K562 (cell line): ENCODE data around the gene RAB5B. TPM values are rescaled to one million over a fixed set of nuclear protein-coding genes. Genes with fewer than 3 reads are reported as not detected.

Experiments used
- HDAC1 ChIP-seq, 2 experiments: fragments of 450-650 bp; IDR thresholded peaks; 2 replicates each; pipeline ENCODE4 v1.6.1; 2016 to 2017; ENCODE audit warnings: inconsistent platforms in 1 of 2, mild to moderate bottlenecking in 1 of 2, moderate library complexity in 1 of 2
- MAX ChIP-seq: sonication (generic); formaldehyde crosslinking; IDR thresholded peaks from 2 replicates; pipeline ENCODE4 v1.9.0; 2022; ENCODE audit warnings: mild to moderate bottlenecking, missing genetic modification reagents
- MTA1 ChIP-seq: fragments of 450-650 bp; IDR thresholded peaks from 2 replicates; pipeline ENCODE4 v1.6.1; 2017; ENCODE audit warnings: borderline replicate concordance
- MXD1 ChIP-seq: fragments of 250-450 bp; sonication (Bioruptor Pico); IDR thresholded peaks from 2 replicates; pipeline ENCODE4 v1.8.0; 2021; ENCODE audit warnings: borderline replicate concordance, mild to moderate bottlenecking, moderate library complexity; ENCODE audit not compliant: poor library complexity, severe bottlenecking
- NCOA2 ChIP-seq, 2 experiments: fragments of 450-650 bp; IDR thresholded peaks; 2 replicates each; pipeline ENCODE4 v1.6.1; 2018; ENCODE audit warnings: mild to moderate bottlenecking in 2 of 2, moderate library complexity in 1 of 2; ENCODE audit not compliant: partially characterized antibody in 2 of 2
- RREB1 ChIP-seq: fragments of 250-450 bp; sonication (Bioruptor Pico); IDR thresholded peaks from 2 replicates; pipeline ENCODE4 v1.4.0; 2020
- SPI1 ChIP-seq: IDR thresholded peaks from 2 replicates; pipeline ENCODE4 v1.6.1; 2011; ENCODE audit warnings: low read depth, low read length, control low read depth, borderline replicate concordance
- TGIF2 ChIP-seq: sonication (generic); formaldehyde crosslinking; IDR thresholded peaks from 2 replicates; pipeline ENCODE4 v1.8.1; 2022; ENCODE audit warnings: mild to moderate bottlenecking, missing genetic modification reagents, moderate library complexity
- THRAP3 ChIP-seq: fragments of 450-650 bp; IDR thresholded peaks from 2 replicates; pipeline ENCODE4 v1.6.1; 2016; ENCODE audit warnings: mild to moderate bottlenecking, inconsistent platforms, borderline replicate concordance
- YY1 ChIP-seq, 3 experiments: IDR thresholded peaks; 2 replicates each; pipeline ENCODE4 v1.6.1; 2011; ENCODE audit warnings: low read length in 2 of 3, mild to moderate bottlenecking in 2 of 3, moderate library complexity in 2 of 3, borderline replicate concordance in 1 of 3, control low read depth in 1 of 3, low read depth in 1 of 3; ENCODE audit not compliant: insufficient read depth in 3 of 3, insufficient replicate concordance in 2 of 3, control insufficient read depth in 1 of 3, insufficient read length in 1 of 3; ENCODE audit errors: extremely low read depth in 1 of 3
- ZBTB34 ChIP-seq: fragments of 250-450 bp; sonication (Bioruptor Pico); IDR thresholded peaks from 2 replicates; pipeline ENCODE4 v1.8.0; 2021; ENCODE audit warnings: mild to moderate bottlenecking, moderate library complexity
- ZNF232 ChIP-seq: sonication (generic); formaldehyde crosslinking; IDR thresholded peaks from 2 replicates; pipeline ENCODE4 v1.8.0; 2022; ENCODE audit warnings: mild to moderate bottlenecking, missing genetic modification reagents
- polyA plus RNA-seq, 8 experiments: library from polyadenylated mRNA; depleted of rRNA in 4 of 8; stranded (reverse) in 5 of 8; unstranded in 3 of 8; fragments of >200 nt; fragmentation: Nextera tagmentation in 2 of 8; fragmentation: Illumina TruSeq in 1 of 8; extraction: Ambion mirVana in 2 of 8; extraction: Trizol in 1 of 8; gene quantifications; 2 replicates each; pipeline versions ENCODE4 v1.2.1 to v1.2.3, GENCODE V29; 2011 to 2014; ENCODE audit warnings: inconsistent platforms in 1 of 8, missing spikeins in 1 of 8
- total RNA-seq, 7 experiments: library from RNA; depleted of rRNA in 6 of 7; stranded (reverse); fragments of >200 nt in 6 of 7; fragmentation: Illumina TruSeq in 2 of 7; extraction: Trizol in 2 of 7; gene quantifications; 2 replicates each; pipeline versions ENCODE4 v1.2.1 to v1.2.3, GENCODE V29; 2011 to 2021; ENCODE audit warnings: low replicate concordance in 1 of 7

RAB5B gene
- total and polyA plus RNA-seq, 9 of the 15 experiments (the other 6 are each of a cell fraction or from before 2014, with no cell fraction given), result 6.8 to 73.8 (median 25.2) TPM

GRCh38 chr12:55927588-55928502 lies 46.0 kb upstream of the RAB5B start, which contains the start of gene PYM1 (continued):
- TF ChIP-seq THRAP3 (0 out of 2 replicates have a peak, but pooled peaks have one; percentile 26), MAX (CRISPR knock-in tag) (no peak; the same call in 1 of the 2 replicates), HDAC1 (IDR thresholded peaks at IDR 0.05) (peak in 1 of 2 experiments; percentile 8; a peak in 1 of 4 replicates), ZBTB34 (no peak), RREB1 (CRISPR knock-in tag) (no peak), ZNF232 (CRISPR knock-in tag) (no peak), MXD1 (CRISPR knock-in tag) (no peak), SPI1 (no peak), NCOA2 (IDR thresholded peaks at IDR 0.05; ENCODE audit: partially characterized antibody in 2 of 2) (no peak), TGIF2 (CRISPR knock-in tag) (peak; percentile 28; the same call in 1 of the 2 replicates), MTA1 (peak; percentile 39; the same call in 1 of the 2 replicates), YY1 (IDR thresholded peaks at IDR 0.05; ENCODE audit: borderline replicate concordance in 1 of 3, control insufficient read depth in 1 of 3, extremely low read depth in 1 of 3, insufficient read depth in 3 of 3, insufficient read length in 1 of 3, insufficient replicate concordance in 2 of 3, low read depth in 1 of 3, low read length in 2 of 3) (peak in 2 of 3 experiments; percentile 46 to 69)
